Esophagus mucosa (tissue), 1 donor: ENCODE results near the gene FRS3. TPM values are rescaled to one million over a fixed set of nuclear protein-coding genes. Genes with fewer than 3 reads are reported as not detected.
A peak's percentile ranks its signal among the peaks of the same experiment; 100 is the strongest.
"Not testable (repeated sequence)": the region's sequence is repeated elsewhere in the genome, so short reads cannot be mapped to it uniquely, and the experiment has no call there.

ENCODE experiments used
- ATAC-seq: fragments of 200-7000 bp; cut with Tn5 transposase; one replicate; pipeline ENCODE4 v1.9.1; 2020
- total RNA-seq: library from RNA; stranded (reverse); gene quantifications from one replicate; pipeline ENCODE4 v1.2.4, GENCODE V29; 2023
- donor health status: DM: yes; HTN: yes; CAD: no.

The FRS3 gene
- 2.2 TPM for total RNA-seq

GRCh38 chr6:41779788-41780550, at the start of gene FRS3:
FRS3 (minus strand) TSS chr6:41779900; CDS start chr6:41776987, 2,913 bp downstream.
- ATAC-seq: peak; percentile 91

- ATAC-seq: no peak
These were observed 46.8 kb upstream of the FRS3 start for GRCh38 chr6:41826343-41827022.

- ATAC-seq: no peak
These were observed 45.2 kb upstream of the FRS3 start for GRCh38 chr6:41824571-41825569.

GRCh38 chr6:41823178-41823577, 43.5 kb upstream of the FRS3 start:
- ATAC-seq: no peak

- ATAC-seq: no peak
These were observed 42.3 kb upstream of the FRS3 start for GRCh38 chr6:41822021-41822420.

GRCh38 chr6:41821266-41821665, 41.6 kb upstream of the FRS3 start:
- ATAC-seq: no peak

GRCh38 chr6:41818271-41819054, 38.8 kb upstream of the FRS3 start:
- ATAC-seq: peak; percentile 67

GRCh38 chr6:41815587-41815986, 35.9 kb upstream of the FRS3 start:
- ATAC-seq: no peak

- ATAC-seq: no peak
These were observed 34.9 kb upstream of the FRS3 start for GRCh38 chr6:41814629-41815028.

GRCh38 chr6:41813956-41814355, 34.3 kb upstream of the FRS3 start:
- ATAC-seq: no peak

- ATAC-seq: no peak
These were observed 33.8 kb upstream of the FRS3 start for GRCh38 chr6:41813469-41813868.

- not testable (repeated sequence) for ATAC-seq
These were observed 32.2 kb upstream of the FRS3 start for GRCh38 chr6:41811946-41812345.

- ATAC-seq: no peak
These were observed 31.4 kb upstream of the FRS3 start for GRCh38 chr6:41811095-41811494.

- ATAC-seq: no peak
These were observed 26.4 kb upstream of the FRS3 start for GRCh38 chr6:41805830-41806774.

GRCh38 chr6:41801380-41801779, 21.7 kb upstream of the FRS3 start:
- no peak for ATAC-seq

- no peak for ATAC-seq
These were observed 19.8 kb upstream of the FRS3 start for GRCh38 chr6:41799559-41799911.

- ATAC-seq: no peak
These were observed 19.3 kb upstream of the FRS3 start for GRCh38 chr6:41798901-41799558.

GRCh38 chr6:41796474-41796873, 16.8 kb upstream of the FRS3 start:
- no peak for ATAC-seq

- ATAC-seq: no peak
These were observed 12.3 kb upstream of the FRS3 start for GRCh38 chr6:41791984-41792383.

- no peak for ATAC-seq
These were observed 11.6 kb upstream of the FRS3 start for GRCh38 chr6:41791305-41791704.
